ENCODE measurements around the gene CCDC197.

Gene CCDC197

DNA sequence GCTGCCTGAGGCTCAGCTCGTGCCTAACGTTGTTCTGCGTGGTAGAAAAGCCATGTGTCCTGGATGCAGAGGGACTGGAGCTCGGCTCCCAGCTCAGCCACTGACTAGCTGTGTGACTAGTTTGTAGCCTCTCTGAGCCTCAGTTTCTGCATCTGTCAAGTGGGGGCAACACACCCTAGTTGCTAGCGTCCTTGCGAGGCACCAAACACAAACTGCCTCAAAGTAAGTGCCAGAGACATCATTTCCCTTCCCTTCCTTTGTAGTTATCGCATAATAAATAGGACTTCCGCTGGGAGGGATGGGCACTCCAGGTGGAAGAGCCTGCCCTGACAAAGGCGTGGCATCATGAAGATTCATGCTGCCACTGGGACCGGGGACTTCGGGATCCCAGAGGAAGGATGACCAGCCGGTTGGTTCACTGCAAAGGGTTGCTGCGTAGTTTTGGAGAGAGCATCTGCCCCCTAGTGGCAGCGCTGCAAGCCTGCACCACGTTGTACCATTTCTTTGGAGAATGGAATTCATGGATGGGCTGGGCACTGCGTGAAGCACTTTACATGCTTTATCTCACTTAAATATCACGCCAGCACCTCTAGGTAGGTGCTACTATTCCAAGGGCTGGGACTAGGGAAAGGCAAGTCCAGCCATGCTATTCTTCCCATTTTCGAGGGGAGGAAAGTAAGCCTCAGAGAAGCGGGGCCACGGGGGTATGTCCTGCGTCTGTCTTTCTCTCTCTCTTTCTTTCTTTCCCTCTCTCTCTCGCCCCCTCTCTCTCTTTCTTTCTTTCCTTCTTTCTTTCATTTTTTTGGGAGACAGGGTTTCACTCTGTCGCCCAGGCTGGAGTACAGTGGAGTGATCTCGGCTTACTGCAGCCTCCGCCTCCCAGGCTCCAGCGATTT, 4.6 kb downstream of the CCDC197 start:
- peak; percentile 63 for DNase-seq

GRCh38 chr14:94003397-94003796, 6.3 kb downstream of the CCDC197 start:
- DNase-seq = no peak

GRCh38 chr14:94004015-94004414, 6.9 kb downstream of the CCDC197 start:
- DNase-seq = no peak

DNA sequence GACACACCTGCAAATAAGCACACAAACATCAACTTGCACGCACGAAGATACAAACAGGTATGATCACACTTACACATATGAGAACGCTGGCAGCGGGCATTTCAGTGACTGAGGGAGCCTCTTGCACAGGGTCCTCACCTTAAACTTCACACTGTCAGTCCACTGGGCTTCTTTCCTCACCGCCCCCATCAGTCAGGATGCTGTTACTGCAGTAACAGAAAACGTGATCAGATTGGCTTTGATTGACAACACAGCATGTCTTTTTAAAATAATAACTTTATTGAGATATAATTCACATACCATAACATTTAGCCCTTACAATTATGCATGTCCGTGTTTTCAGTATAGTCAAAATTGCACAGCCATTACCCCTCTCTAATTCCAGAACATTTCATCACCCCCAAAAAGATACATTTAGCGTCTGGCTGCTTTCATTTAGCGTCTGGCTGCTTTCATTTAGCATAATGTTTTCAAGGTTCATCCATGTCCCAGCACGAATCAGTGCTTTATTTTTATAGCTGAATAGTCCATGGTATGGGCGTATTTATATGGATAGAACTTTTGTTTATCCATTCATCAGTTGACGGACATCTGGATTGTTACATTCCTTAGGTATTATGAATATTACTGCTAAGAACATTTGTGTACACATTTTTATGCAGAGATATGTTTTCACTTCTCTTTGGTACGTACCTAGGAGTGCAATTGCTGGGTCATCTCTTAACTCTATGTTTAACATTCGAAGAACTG, 8.4 kb downstream of the CCDC197 start:
- DNase-seq = peak; percentile 33

GRCh38 chr14:94008234-94008633, 11.1 kb downstream of the CCDC197 start:
- DNase-seq = peak; percentile 22

GRCh38 chr14:94009767-94010166, 12.7 kb downstream of the CCDC197 start:
- no peak for DNase-seq

DNA sequence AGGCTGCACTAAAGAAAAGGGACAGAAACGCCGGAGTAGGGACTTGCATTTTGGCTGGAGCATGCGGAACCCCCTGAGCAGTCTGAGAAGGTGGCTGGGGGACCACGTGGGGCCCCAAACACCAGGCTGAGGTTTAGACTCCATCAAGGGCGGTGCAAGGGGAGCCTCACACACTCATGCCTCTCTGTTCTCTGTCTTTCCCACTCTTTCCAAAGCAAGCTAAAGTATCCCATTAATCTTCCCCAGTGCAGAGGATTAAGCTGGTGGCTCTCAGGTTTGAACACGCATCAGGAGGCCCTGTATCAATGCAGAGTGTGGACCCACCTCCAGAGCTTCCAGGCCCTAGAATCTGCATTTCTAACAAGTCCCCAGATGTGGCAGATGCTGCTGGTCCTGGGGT, 13.5 kb downstream of the CCDC197 start:
- no peak for DNase-seq

DNA sequence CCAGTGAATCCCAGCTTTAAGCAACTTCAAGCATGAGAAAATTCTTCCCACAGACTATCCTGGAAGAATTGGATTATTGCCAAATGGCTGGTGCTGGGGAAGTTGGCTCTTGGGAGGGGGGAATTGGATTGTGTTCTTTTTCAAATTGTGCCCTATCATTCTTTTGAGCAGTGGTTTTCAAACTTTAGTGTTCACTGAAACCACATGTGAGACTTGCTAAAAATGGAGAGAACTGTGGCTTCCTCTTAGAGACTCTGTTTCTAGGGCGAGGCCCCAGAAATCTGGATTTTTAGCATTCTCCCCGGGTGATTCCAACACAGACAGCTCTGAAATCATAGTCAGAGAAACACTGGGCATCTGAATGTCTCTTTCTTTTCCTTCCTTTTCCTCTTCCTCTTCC, 14.7 kb downstream of the CCDC197 start:
- DNase-seq = peak; percentile 55

- no peak for DNase-seq
Observed at GRCh38 chr14:94014382-94014781, 17.3 kb downstream of the CCDC197 start.

DNA sequence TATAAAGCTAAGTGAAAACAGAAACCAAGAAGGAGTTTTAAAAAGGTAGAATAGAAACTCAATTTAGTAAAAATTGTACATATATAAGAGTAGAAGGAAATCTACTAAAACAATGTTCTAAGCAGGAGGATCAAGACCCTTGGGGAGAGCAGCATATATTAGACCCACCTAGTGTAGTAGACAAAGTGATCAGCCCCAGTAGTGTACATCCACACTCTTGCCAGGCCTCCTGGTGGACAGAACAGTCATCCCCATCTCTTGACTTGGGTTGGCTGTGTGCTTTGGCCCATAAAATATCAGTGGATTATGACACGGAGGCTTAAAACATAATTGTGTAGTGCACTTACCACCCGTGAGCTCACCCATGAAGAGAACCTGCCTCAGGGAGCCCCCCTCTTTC, 18.1 kb downstream of the CCDC197 start:
- no peak for DNase-seq

DNA sequence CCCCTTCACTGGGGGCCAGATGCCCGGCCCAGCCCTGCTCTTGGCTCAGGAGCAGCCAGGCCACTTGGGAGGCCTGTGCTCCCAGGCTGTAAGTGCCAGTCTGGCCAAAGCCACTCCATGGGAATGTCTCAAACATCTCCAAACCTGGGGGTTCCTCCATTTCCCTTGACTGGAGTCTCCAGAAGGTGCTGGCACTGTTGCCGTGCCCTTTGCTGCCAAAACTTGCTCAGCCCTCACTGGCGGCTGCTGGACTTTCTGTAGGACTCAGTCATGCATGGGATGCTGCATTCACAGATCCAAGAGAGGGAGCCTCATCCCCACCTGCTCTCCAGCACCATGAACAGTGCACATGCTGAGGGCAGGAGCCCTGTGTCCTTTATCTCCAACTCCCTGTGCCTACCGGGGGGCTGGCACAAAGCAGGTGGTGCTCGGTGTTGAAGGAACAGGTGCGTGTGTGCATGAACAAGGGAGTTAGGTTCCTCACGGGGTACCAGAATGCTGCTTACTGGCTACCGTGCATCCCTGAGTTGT, 19.4 kb downstream of the CCDC197 start:
- no peak for DNase-seq

DNA sequence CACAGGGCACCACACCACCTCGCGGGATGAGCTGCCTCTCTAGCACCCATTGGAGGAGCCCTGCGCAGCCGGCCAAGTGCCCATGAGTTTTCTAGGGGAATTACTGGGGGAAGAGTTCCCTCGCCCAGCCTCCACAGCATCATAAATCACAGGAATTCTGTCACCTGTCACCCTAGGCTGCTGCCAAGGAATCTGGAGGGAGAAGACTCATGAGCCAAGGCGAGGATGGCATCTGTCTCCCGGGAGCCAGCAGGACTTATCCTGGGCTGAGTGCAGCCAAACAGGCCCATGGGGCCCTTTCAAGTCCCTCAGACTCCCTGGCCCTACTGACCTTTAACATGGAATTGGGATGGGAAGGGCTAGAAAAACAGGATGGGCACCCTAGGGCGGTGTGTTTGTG, 21.2 kb downstream of the CCDC197 start:
- no peak for DNase-seq

GRCh38 chr14:94019329-94019728, 22.2 kb downstream of the CCDC197 start:
- no peak for DNase-seq

GRCh38 chr14:94020267-94020666, 23.2 kb downstream of the CCDC197 start:
- DNase-seq = no peak

- DNase-seq = no peak
Observed at GRCh38 chr14:94021001-94021400, 23.9 kb downstream of the CCDC197 start.

DNA sequence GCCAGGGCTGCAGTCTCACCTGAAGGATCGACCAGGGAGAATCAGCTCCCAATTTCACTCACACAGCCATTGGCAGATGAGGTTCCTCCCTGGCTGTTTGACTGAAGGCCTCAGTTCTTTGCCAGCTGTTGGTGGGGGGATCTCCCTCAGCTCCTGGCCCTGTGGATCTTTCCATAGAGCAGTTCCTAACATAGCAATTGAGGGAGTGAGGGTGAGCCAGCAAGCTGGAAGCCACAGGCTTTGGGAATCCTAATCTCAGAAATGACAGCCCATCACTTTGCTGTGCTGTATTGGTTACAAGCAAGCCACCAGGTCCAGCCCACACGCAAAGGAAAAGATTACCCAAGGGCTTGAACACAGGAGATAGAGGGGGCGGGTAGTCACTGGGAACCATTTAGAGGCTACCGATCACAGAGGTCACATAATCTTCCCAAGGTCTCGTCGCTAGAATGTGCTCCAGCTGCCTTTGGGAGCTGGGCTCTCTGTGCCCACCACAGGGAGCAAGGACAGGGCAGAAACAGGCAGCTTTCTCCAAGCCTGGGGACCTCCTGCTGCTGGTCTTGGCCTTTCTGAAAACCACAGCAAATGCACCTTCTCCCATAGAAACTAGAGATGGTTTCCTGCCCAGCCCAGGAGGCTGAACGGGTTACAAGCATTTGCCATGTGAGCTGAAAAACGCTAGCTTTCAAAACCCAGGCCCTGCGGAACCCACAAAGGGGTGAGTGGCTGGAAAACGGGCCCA, 24.5 kb downstream of the CCDC197 start:
- no peak for DNase-seq

- DNase-seq = no peak
Observed at GRCh38 chr14:94022532-94023411, 25.7 kb downstream of the CCDC197 start.

DNA sequence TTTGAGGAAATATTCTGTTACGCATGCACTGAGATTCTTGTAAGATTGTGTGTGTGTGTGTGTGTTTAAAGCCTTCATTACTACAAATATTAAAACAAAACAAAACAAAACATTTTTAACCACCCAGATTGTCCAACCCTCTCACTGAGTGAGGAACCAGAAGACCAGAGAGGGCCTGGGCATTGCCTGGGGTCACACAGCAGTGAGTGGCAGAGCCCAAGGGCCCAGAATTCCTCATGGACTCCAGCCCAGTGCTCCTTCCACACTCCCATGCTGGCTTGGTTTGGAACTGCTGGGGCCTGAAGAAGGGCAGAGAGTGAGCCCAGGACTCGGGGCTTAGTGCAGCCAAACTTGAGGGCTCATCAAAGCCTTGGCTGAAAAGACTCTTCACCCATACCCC, 27.4 kb downstream of the CCDC197 start:
- DNase-seq = no peak

GRCh38 chr14:94025720-94026119, 28.6 kb downstream of the CCDC197 start:
- DNase-seq = no peak

DNA sequence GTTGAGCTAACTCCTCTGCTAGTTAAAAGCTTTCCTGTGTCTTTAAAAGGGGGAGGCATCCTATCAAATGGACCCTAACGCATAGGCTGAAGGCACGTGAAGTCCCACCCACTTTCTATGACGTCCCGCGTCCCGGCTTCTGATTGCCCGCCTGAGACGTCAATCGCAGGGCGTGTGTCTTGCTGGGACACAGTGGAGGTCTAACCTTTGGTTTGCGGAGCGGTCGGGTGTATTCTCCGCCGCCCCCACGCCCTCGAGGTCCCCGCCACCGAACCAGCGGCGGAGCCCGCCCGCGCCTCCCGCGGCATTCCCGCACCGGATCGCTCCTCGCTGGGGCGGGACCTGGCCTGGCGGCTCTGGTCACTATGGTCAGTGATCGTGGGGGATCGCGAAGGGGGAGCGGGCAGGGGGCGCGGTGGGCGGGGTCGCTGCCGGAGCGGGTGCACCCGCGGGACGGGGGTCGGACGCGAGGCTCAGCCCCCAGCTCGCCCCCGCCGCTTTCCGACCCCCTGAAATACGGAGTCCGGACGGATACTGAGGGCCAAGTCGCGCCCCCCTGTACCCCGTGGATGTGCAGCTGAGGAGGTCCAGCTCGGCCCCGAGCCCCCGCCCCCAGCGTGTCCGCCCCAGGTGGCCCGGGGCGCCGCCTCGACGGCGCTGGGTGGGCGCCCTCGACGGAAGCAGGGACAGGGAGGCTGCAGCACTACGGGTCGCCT, 29.2 kb downstream of the CCDC197 start, which contains the start of gene OTUB2:
OTUB2 (plus strand) TSS at position 168 of the 716 bp plus-strand sequence; CDS start at position 366, 198 bp downstream.
- DNase-seq = peak; percentile 98

DNA sequence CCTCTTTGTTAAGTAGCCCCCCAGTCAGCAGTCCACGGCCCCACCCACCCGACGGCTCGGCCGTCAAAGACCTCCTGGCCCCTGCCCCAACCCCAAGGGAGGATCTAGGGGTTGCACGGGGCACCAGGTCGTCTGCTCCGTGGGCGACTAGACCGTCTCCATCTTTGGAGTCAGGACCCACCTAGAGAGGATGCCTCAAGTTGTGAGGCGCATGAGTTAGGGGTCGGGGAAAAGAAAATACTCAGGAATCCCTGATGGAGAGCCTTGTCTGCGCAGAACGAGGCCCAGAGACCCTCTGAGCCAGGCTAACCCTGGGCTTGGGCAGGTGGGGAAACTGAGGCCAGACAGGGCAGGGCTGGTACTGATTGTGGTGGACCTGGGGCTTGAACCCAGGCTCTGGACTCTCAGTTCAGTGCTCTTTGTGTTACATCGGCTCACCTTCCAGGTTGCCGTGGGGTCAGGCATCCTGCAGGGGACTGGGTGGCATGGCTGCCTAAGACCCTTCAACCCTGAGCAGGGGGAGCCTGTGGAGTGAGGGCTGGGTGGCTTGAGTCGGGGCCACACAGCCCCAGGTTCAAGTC, 29.9 kb downstream of the CCDC197 start:
- DNase-seq = no peak
